Tibial nerve (tissue), 4 donors: ENCODE results near the gene FUT6. TPM values are rescaled to one million over a fixed set of nuclear protein-coding genes. Genes with fewer than 3 reads are reported as not detected.

ENCODE experiments used
- DNase-seq, 2 donors: peaks; one replicate each; pipeline ENCODE4 v3.0.0-alpha.2; 2019; ENCODE audit warnings: low spot score in 2 of 2
- H3K27ac ChIP-seq, 4 donors: fragments of 200-600 bp; sonication (generic) in 3 of 4; one replicate each; pipeline ENCODE4 v1.5.1; 2017 to 2019; ENCODE audit warnings: mild to moderate bottlenecking in 1 of 4
- H3K27me3 ChIP-seq, 2 donors: fragments of 200-600 bp; sonication (generic) in 1 of 2; one replicate each; pipeline versions ENCODE4 v1.5.1 to v1.6.0; 2017 to 2019
- H3K36me3 ChIP-seq, 3 donors: fragments of 200-600 bp; sonication (generic); one replicate each; pipeline ENCODE4 v1.5.1; 2018 to 2019
- H3K4me1 ChIP-seq, 4 donors: fragments of 200-600 bp; sonication (generic) in 3 of 4; one replicate each; pipeline ENCODE4 v1.5.1; 2017 to 2019
- H3K4me3 ChIP-seq, 4 donors: fragments of 200-600 bp; sonication (generic) in 3 of 4; one replicate each; pipeline ENCODE4 v1.5.1; 2017 to 2019; ENCODE audit warnings: mild to moderate bottlenecking in 1 of 4, moderate library complexity in 1 of 4
- H3K9me3 ChIP-seq, 4 donors: fragments of 200-600 bp; sonication (generic) in 3 of 4; one replicate each; pipeline ENCODE4 v1.5.1; 2017 to 2019
- CTCF ChIP-seq, 5 experiments: fragments of 200-600 bp in 3 of 5; fragments of 450-650 bp in 2 of 5; sonication (generic) in 3 of 5; IDR thresholded peaks; one replicate each; pipeline ENCODE4 v1.5.1; 2016 to 2019; ENCODE audit warnings: antibody characterized with exemption in 5 of 5, mild to moderate bottlenecking in 3 of 5, moderate library complexity in 2 of 5
- EP300 ChIP-seq, 2 donors: sonication (generic); formaldehyde crosslinking; IDR thresholded peaks; one replicate each; pipeline ENCODE4 v1.6.1; 2017; ENCODE audit warnings: antibody characterized with exemption in 2 of 2, mild to moderate bottlenecking in 1 of 2
- POLR2A ChIP-seq, 2 donors: fragments of 450-650 bp; IDR thresholded peaks; one replicate each; pipeline ENCODE4 v1.6.1; 2017; ENCODE audit warnings: antibody characterized with exemption in 2 of 2, mild to moderate bottlenecking in 2 of 2, moderate library complexity in 2 of 2
- WGBS, 2 donors: methylation state at CpG; one replicate each; pipeline ENCODE4 v1.1.5; 2018; 5-methylcytosine and 5-hydroxymethylcytosine counted together
- total RNA-seq, 4 donors: library from RNA; depleted of rRNA; stranded (reverse); fragments of >200 nt; gene quantifications; one replicate each; pipeline ENCODE4 v1.1.0, GENCODE V29; 2016

Gene FUT6
- total RNA-seq, 4 donors from 2014 or later: not detected

GRCh38 chr19:5832061-5832460, 7.4 kb downstream of the FUT6 start:
- Histone ChIP-seq H3K9me3 (no peaks in the 10 kb centered on the region), H3K36me3 (no peaks in the 10 kb centered on the region), H3K27me3 (peaks cover 0 to 65% of the 10 kb centered on the region in 2 donors), H3K4me3 (no peak overlapping the region), H3K27ac (no peak overlapping the region), H3K4me1 (peaks cover 0 to 19% (median 8%) of the 10 kb centered on the region in 4 donors)
- TF ChIP-seq EP300 (IDR thresholded peaks at IDR 0.05) (no peak), CTCF (IDR thresholded peaks at IDR 0.05) (no peak), POLR2A (IDR thresholded peaks at IDR 0.05) (no peak)
- WGBS, 2 donors: 83 to 86% methylated on average over 22 of the region's 22 CpGs
- no peak for DNase-seq

GRCh38 chr19:5831159-5831558, 8.3 kb downstream of the FUT6 start:
- no peak for DNase-seq
- H3K27ac ChIP-seq: no peak overlapping the region
- H3K36me3 ChIP-seq: no peaks in the 10 kb centered on the region
- H3K4me1 ChIP-seq: peaks cover 0 to 19% (median 8%) of the 10 kb centered on the region in 4 donors
- no peak overlapping the region for H3K4me3 ChIP-seq
- TF ChIP-seq CTCF (IDR thresholded peaks at IDR 0.05) (no peak), POLR2A (IDR thresholded peaks at IDR 0.05) (no peak), EP300 (IDR thresholded peaks at IDR 0.05) (no peak)
- 86 to 87% methylated on average over 4 to 6 of the region's 9 CpGs for WGBS, 2 donors
- peaks cover 0 to 72% of the 10 kb centered on the region in 2 donors for H3K27me3 ChIP-seq
- H3K9me3 ChIP-seq: no peaks in the 10 kb centered on the region

- Histone ChIP-seq H3K27me3 (peaks cover 0 to 63% of the 10 kb centered on the region in 2 donors), H3K4me3 (no peak overlapping the region), H3K36me3 (no peaks in the 10 kb centered on the region), H3K27ac (no peak overlapping the region), H3K9me3 (no peaks in the 10 kb centered on the region), H3K4me1 (peaks cover 0 to 19% (median 8%) of the 10 kb centered on the region in 4 donors)
- no peak for DNase-seq
- WGBS, 2 donors: 31 to 55% methylated on average over 17 to 26 of the region's 34 CpGs
- TF ChIP-seq POLR2A (IDR thresholded peaks at IDR 0.05) (no peak), CTCF (IDR thresholded peaks at IDR 0.05) (no peak), EP300 (IDR thresholded peaks at IDR 0.05) (no peak)
Measured at GRCh38 chr19:5829567-5830310, 9.8 kb downstream of the FUT6 start.

GRCh38 chr19:5828661-5829566, 10.6 kb downstream of the FUT6 start:
- no peaks in the 10 kb centered on the region for H3K36me3 ChIP-seq
- H3K4me3 ChIP-seq: peak overlapping the region; percentile 24 to 54 (median 34)
- DNase-seq: no peak
- peaks cover 0 to 58% of the 10 kb centered on the region in 2 donors for H3K27me3 ChIP-seq
- WGBS, 2 donors: 7% methylated on average over 28 to 36 of the region's 47 CpGs
- no peak for TF ChIP-seq EP300 (IDR thresholded peaks at IDR 0.05)
- TF ChIP-seq CTCF (IDR thresholded peaks at IDR 0.05): no peak
- no peak for TF ChIP-seq POLR2A (IDR thresholded peaks at IDR 0.05)
- peak overlapping the region in 3 of 4 donors; percentile 42 to 57 (median 54) for H3K27ac ChIP-seq
- H3K4me1 ChIP-seq: peaks cover 0 to 19% (median 8%) of the 10 kb centered on the region in 4 donors
- no peaks in the 10 kb centered on the region for H3K9me3 ChIP-seq
